HepG2 (cell line): ENCODE results near the gene PRKN. TPM values are rescaled to one million over a fixed set of nuclear protein-coding genes. Genes with fewer than 3 reads are reported as not detected.
A peak's percentile ranks its signal among the peaks of the same experiment; 100 is the strongest.

Source experiments
- ATAC-seq: fragments of 200-7000 bp; cut with Tn5 transposase; 3 replicates; pipeline ENCODE4 v1.9.1; 2020; ENCODE audit warnings: mild to moderate bottlenecking, moderate library complexity
- BruUV-seq: library from RNA; stranded (reverse); fragments of 400-500 nt; replicated peaks from 2 replicates; lab custom pipeline; 2021; lab: Mats Ljungman, UMichigan
- CTCF ChIA-PET: fragments of 300-600 bp; formaldehyde crosslinking; extraction: SDS; loops from one replicate; lab custom pipeline; 2021; ENCODE audit warnings: low total read pairs, inconsistent platforms, low intra/inter-chr PET ratio; lab: Yijun Ruan, JAX
- POLR2A ChIA-PET: fragments of 350-600 bp; sonication (Branson Sonifier 250); formaldehyde crosslinking; loops from one replicate; lab custom pipeline; 2020; ENCODE audit warnings: antibody characterized with exemption, inconsistent platforms; lab: Yijun Ruan, JAX
- DNase-seq: peaks from one replicate; pipeline ENCODE4 v3.0.0-alpha.2; 2015; ENCODE audit warnings: low spot score
- FAIRE-seq: peaks from 3 replicates; lab custom pipeline; 2011; peaks lifted over from hg19 to GRCh38; lab: Jason Lieb, UNC
- H2AFZ ChIP-seq: one replicate; pipeline ENCODE4 v1.6.1; 2011; ENCODE audit warnings: low read length, inconsistent platforms
- H3K27ac ChIP-seq: fragments of 300-600 bp; 3 replicates; pipeline ENCODE4 v1.8.0; 2011; ENCODE audit warnings: mixed run types, mild to moderate bottlenecking, mixed read lengths, low read length, inconsistent platforms; ENCODE audit not compliant: insufficient read depth; ENCODE audit errors: extremely low read length
- H3K27me3 ChIP-seq, 2 experiments: fragments of 200-600 bp in 1 of 2; 2 replicates in 1 of 2; 3 replicates in 1 of 2; pipeline versions ENCODE4 v1.6.0 to v1.8.0; 2011; ENCODE audit warnings: low read length in 2 of 2, mild to moderate bottlenecking in 2 of 2, moderate library complexity in 2 of 2, inconsistent platforms in 1 of 2; ENCODE audit not compliant: insufficient read depth in 2 of 2, control insufficient read depth in 1 of 2
- H3K36me3 ChIP-seq, 2 experiments: fragments of 200-600 bp in 1 of 2; replicated peaks in 1 of 2; 2 replicates in 1 of 2; 3 replicates in 1 of 2; pipeline versions ENCODE4 v1.5.1 to v1.8.0; 2011; ENCODE audit warnings: low read length in 2 of 2, inconsistent platforms in 1 of 2; ENCODE audit not compliant: insufficient read depth in 2 of 2, control insufficient read depth in 1 of 2
- H3K4me1 ChIP-seq: 2 replicates; pipeline ENCODE4 v1.5.1; 2012; ENCODE audit warnings: low read length, inconsistent platforms; ENCODE audit not compliant: insufficient read depth
- H3K4me2 ChIP-seq: 2 replicates; pipeline ENCODE4 v1.6.0; 2011; ENCODE audit warnings: low read depth, low read length, inconsistent platforms
- H3K4me3 ChIP-seq, 3 experiments: fragments of 200-600 bp in 1 of 3; sonication (generic), shearing (Covaris generic) in 1 of 3; replicated peaks in 1 of 3; 2 replicates each; pipeline ENCODE4 v1.5.1; 2011 to 2016; ENCODE audit warnings: low read length in 3 of 3, inconsistent platforms in 2 of 3, low read depth in 2 of 3, mild to moderate bottlenecking in 2 of 3, control low read depth in 1 of 3, mixed read lengths in 1 of 3; ENCODE audit not compliant: insufficient read depth in 1 of 3
- H3K79me2 ChIP-seq: one replicate; pipeline ENCODE4 v1.6.1; 2011; ENCODE audit warnings: low read length, inconsistent platforms; ENCODE audit not compliant: insufficient read depth
- H3K9ac ChIP-seq: 2 replicates; pipeline ENCODE4 v1.6.0; 2011; ENCODE audit warnings: mild to moderate bottlenecking, low read depth, low read length, inconsistent platforms; ENCODE audit not compliant: insufficient read depth
- H3K9me3 ChIP-seq: 2 replicates; pipeline ENCODE4 v1.5.1; 2012; ENCODE audit warnings: mild to moderate bottlenecking, low read length
- H4K20me1 ChIP-seq: 2 replicates; pipeline ENCODE4 v1.6.0; 2011; ENCODE audit warnings: inconsistent platforms, mild to moderate bottlenecking, low read length, moderate library complexity; ENCODE audit not compliant: insufficient read depth
- ATF1 ChIP-seq: IDR thresholded peaks from 2 replicates; pipeline ENCODE4 v1.6.1; 2016; ENCODE audit warnings: mild to moderate bottlenecking, control low read depth
- DNMT3B ChIP-seq: conservative IDR thresholded peaks from 2 replicates; pipeline ENCODE4 v1.6.1; 2016; ENCODE audit warnings: missing biosample characterization, control low read depth
- EP300 ChIP-seq, 3 experiments: sonication (generic) in 1 of 3; formaldehyde crosslinking in 1 of 3; IDR thresholded peaks; 2 replicates each; pipeline versions ENCODE4 v1.5.1 to v1.6.1; 2011 to 2020; ENCODE audit warnings: low read depth in 2 of 3, low read length in 2 of 3, borderline replicate concordance in 1 of 3, improper control_type of control experiment in 1 of 3, mild to moderate bottlenecking in 1 of 3, missing genetic modification reagents in 1 of 3, moderate library complexity in 1 of 3
- GTF2F1 ChIP-seq: fragments of 150-350 bp; IDR thresholded peaks from 2 replicates; pipeline ENCODE4 v1.6.1; 2014; ENCODE audit warnings: low read length
- HMGXB3 ChIP-seq: sonication (generic); formaldehyde crosslinking; IDR thresholded peaks from 2 replicates; pipeline ENCODE4 v1.4.0; 2020; ENCODE audit warnings: missing genetic modification reagents, borderline replicate concordance
- IKZF1 ChIP-seq: fragments of 450-650 bp; IDR thresholded peaks from 2 replicates; pipeline ENCODE4 v1.7.1; 2016
- JUN ChIP-seq: sonication (generic); formaldehyde crosslinking; IDR thresholded peaks from 2 replicates; pipeline ENCODE4 v1.4.0; 2020; ENCODE audit warnings: mild to moderate bottlenecking, missing genetic modification reagents
- MBNL3 ChIP-seq: fragments of 250-450 bp; sonication (Bioruptor Pico); conservative IDR thresholded peaks from 2 replicates; pipeline ENCODE4 v1.8.0; 2022; ENCODE audit warnings: mild to moderate bottlenecking, inconsistent platforms
- RARG ChIP-seq: sonication (generic); formaldehyde crosslinking; IDR thresholded peaks from 2 replicates; pipeline ENCODE4 v1.4.0; 2020; ENCODE audit warnings: low read depth, mild to moderate bottlenecking, missing genetic modification reagents
- THAP11 ChIP-seq: IDR thresholded peaks from 2 replicates; pipeline ENCODE4 v1.6.1; 2016; ENCODE audit warnings: missing biosample characterization, missing genetic modification reagents
- ZNF18 ChIP-seq: sonication (generic); formaldehyde crosslinking; IDR thresholded peaks from 2 replicates; pipeline ENCODE4 v1.8.0; 2022; ENCODE audit warnings: mild to moderate bottlenecking, missing genetic modification reagents; ENCODE audit not compliant: insufficient replicate concordance
- ZNF589 ChIP-seq: sonication (generic); formaldehyde crosslinking; conservative IDR thresholded peaks from 2 replicates; pipeline ENCODE4 v1.8.0; 2022; ENCODE audit warnings: mild to moderate bottlenecking, moderate library complexity, missing genetic modification reagents
- ZNF615 ChIP-seq: sonication (generic); formaldehyde crosslinking; IDR thresholded peaks from 2 replicates; pipeline ENCODE4 v1.5.0; 2020; ENCODE audit warnings: mild to moderate bottlenecking, missing genetic modification reagents, borderline replicate concordance
- ZNF770 ChIP-seq: sonication (generic); formaldehyde crosslinking; IDR thresholded peaks from 2 replicates; pipeline ENCODE4 v1.5.0; 2020; ENCODE audit warnings: mild to moderate bottlenecking, missing genetic modification reagents
- WGBS: methylation state at CpG from one replicate; pipeline ENCODE4 v1.1.6; 2017; ENCODE audit warnings: low lambda C conversion rate; 5-methylcytosine and 5-hydroxymethylcytosine counted together
- in situ Hi-C: cut with HindIII; loops from 2 replicates; pipeline ENCODE4 v1.10.0; 2017; ENCODE audit warnings: low pct_unique_long_range_greater_than_20kb; ENCODE audit not compliant: extremely low pct_ligation_motif_present
- intact Hi-C: fragments of 100-400 bp; cut with micrococcal nuclease; formaldehyde crosslinking; loops from one replicate; pipeline ENCODE4 v1.10.0; 2022; ENCODE audit not compliant: unreplicated experiment
- polyA plus RNA-seq, 8 experiments: library from polyadenylated mRNA; depleted of rRNA in 3 of 8; stranded (reverse) in 7 of 8; unstranded in 1 of 8; fragments of >200 nt; fragmentation: Illumina TruSeq in 4 of 8; extraction: Trizol in 4 of 8; gene quantifications; 2 replicates each; pipeline versions ENCODE4 v1.2.1 to v1.2.3, GENCODE V29; 2011 to 2016; ENCODE audit warnings: low read depth in 4 of 8, missing spikeins in 1 of 8, mixed read lengths in 1 of 8; ENCODE audit not compliant: insufficient read depth in 1 of 8
- total RNA-seq, 5 experiments: library from RNA; depleted of rRNA; stranded (reverse); fragments of >200 nt; fragmentation: Illumina TruSeq; extraction: Trizol; gene quantifications; 2 replicates each; pipeline ENCODE4 v1.2.3, GENCODE V29; 2016; ENCODE audit warnings: low read depth in 1 of 5

Gene PRKN
- total and polyA plus RNA-seq, 2 of the 13 experiments (the other 11 are each of a cell fraction or from before 2014, with no cell fraction given), result 0.31 to 0.44 TPM

- in situ Hi-C loops, result no loop called here
- no TSS peak for BruUV-seq
- FAIRE-seq, result peak; percentile 99
- TF ChIP-seq HMGXB3 (CRISPR knock-in tag) (peak; percentile 78), ATF1 (CRISPR knock-in tag) (peak; percentile 75; the same call in 1 of the 2 replicates), IKZF1 (no peak), ZNF615 (no peak), GTF2F1 (no peak), ZNF770 (0 out of 2 replicates have a peak, but pooled peaks have one; percentile 10), EP300 (IDR thresholded peaks at IDR 0.05; ENCODE audit: low read depth in 2 of 2, low read length in 2 of 2) (peak in 1 of 2 experiments; percentile 69; a peak in 2 of 4 replicates), EP300 (CRISPR knock-in tag; IDR thresholded peaks at IDR 0.05; ENCODE audit: borderline replicate concordance) (peak; percentile 57; the same call in 1 of the 2 replicates), ZNF18 (CRISPR knock-in tag) (peak; percentile 44), JUN (CRISPR knock-in tag) (peak; percentile 97), DNMT3B (CRISPR knock-in tag) (no peak; the same call in 1 of the 2 replicates), THAP11 (CRISPR knock-in tag) (peak; percentile 70), ZNF589 (0 out of 2 replicates have a peak, but pooled peaks have one; percentile 21), RARG (CRISPR knock-in tag) (no peak), MBNL3 (CRISPR knock-in tag) (no peak)
Observed at GRCh38 chr6:162058281-162058875, 669.2 kb downstream of the PRKN start.

More at GRCh38 chr6:162058281-162058875, 669.2 kb downstream of the PRKN start:
- peak; percentile 98 for DNase-seq
- H3K4me3 ChIP-seq, result peak overlapping the region in 1 of 3 experiments; percentile 1; a peak in 1 of 6 replicates
- H3K4me1 ChIP-seq, result peaks cover 34% of the 10 kb centered on the region
- peak overlapping the region; percentile 61 for H3K4me2 ChIP-seq
- intact Hi-C loops, result loop anchor here (5.0 kb wide), 1 partner anchor 136 kb away; no protein-coding TSS in a partner anchor
- peak; percentile 97 for ATAC-seq
- peak overlapping the region; percentile 5 for H3K27ac ChIP-seq
- 12% methylated on average over 11 of the region's 11 CpGs for WGBS
- H3K36me3 ChIP-seq, result no peaks in the 10 kb centered on the region
- no peak overlapping the region for H2AFZ ChIP-seq
- H3K27me3 ChIP-seq, result no peaks in the 10 kb centered on the region; a peak in 1 of 5 replicates
- no peaks in the 10 kb centered on the region for H3K79me2 ChIP-seq
- H3K9me3 ChIP-seq, result no peaks in the 10 kb centered on the region
- H3K9ac ChIP-seq, result no peak overlapping the region
- CTCF ChIA-PET, result no interaction called here
- no peaks in the 10 kb centered on the region for H4K20me1 ChIP-seq
- POLR2A ChIA-PET, result no interaction called here
